HuH-7 (cell line): ENCODE results near the gene PLXNA1.

ENCODE experiments used
- DNase-seq: peaks from one replicate; pipeline ENCODE4 v3.0.0; 2011; ENCODE audit warnings: low spot score

Gene PLXNA1

DNA sequence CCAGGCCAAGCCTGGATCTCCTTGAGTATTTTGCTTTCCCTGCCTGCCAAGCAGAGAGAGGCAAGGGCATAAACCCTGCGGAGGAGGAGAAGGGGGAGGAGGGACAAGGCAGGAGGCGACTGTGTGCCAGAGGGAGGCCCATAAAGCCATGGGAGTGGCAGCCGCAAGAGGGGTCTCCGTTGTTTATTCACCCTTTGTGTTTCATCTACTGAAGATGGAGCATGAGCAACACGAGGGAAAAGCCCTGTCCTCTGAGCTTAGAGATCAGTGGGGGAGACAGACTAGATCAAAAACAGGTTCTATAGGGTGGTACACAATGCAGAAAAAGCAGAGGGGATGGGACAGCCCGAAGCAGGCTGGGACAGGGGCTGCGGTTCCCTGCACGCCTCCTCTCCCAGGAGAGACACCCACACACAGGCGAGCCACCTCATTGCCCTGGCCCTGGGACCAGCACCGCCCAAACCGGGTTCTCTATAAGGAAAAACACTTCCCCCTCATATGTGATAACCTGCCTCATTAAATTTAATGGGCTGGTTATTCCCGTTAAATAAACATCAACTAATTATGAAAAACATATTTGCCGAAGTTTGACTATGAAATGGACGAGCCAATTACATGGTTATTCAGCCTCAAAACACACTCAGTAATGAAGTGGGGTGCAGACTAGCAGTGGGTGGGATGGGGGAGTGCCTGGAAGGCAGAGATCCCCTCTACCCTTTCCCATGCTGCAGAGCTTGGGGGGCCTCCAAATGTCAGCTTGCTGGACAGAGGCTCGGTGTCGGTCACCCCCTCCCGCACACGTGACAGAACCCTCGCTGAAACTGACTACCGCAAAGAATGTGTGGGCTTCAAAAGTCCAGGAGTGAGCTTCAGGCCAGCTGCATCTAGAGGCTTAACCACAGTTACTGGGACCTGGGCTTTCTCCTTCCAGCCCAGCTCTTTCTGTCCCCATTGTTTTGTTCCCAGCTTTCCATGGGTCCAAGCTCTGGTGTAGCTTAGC, 14.2 kb upstream of the PLXNA1 start:
- no peak for DNase-seq

DNA sequence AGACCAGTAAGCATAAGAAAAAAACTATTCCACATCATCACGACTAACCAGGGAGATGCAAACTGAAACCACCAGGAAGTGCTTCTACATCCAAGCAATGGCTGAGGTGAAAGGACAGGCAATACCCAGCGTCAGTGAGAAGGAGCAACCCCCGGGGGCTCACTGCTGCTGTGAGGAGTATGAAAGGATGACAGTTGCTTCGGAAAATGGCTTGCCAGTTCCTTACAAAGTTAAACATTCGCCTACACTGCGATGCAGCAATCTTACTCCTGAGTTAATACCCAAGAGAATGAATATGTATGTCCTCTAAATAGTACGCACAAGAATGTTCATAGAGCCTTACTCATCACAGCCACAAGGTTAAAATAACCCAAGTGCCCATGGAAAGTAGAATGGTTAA, 13.3 kb upstream of the PLXNA1 start:
- DNase-seq = no peak

DNA sequence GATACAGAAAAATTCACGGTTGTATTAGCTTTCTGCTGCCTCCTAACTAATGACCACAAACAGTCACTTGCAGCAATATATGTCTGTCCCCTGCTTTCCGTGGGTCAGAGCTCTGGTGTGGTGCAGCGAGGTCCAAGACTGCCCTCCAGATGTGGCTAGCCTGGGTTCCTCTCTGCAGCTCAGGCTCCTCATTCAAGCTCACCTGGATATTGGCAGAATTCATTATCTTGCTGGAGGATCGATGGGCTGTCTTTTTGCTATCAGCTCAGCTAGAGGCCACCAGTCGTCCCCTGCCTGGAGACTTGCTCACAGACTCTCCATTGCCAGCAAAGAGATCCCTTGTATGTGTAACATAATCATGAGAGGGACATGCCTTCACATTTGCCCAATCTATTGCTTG, 12.8 kb upstream of the PLXNA1 start:
- DNase-seq = no peak

DNA sequence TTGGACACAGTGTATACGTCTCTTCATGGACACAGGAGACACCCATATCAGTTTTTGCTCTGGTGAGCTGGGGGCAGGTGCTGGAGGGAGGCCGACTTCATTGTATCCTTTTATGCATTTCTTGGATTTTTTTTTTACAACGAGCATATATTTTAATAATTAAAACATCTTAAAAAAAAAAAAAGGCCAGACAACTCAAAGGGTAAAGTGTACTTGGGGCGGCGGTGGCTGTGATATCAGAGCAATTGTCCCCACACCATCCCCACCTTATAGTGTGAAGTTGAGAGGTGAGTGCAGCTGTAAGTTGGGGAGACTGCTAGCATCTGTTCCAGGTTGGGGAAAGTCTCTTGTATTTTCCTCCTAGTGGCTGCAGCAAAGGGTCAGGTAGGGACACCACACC, 12.0 kb upstream of the PLXNA1 start:
- DNase-seq = no peak

DNA sequence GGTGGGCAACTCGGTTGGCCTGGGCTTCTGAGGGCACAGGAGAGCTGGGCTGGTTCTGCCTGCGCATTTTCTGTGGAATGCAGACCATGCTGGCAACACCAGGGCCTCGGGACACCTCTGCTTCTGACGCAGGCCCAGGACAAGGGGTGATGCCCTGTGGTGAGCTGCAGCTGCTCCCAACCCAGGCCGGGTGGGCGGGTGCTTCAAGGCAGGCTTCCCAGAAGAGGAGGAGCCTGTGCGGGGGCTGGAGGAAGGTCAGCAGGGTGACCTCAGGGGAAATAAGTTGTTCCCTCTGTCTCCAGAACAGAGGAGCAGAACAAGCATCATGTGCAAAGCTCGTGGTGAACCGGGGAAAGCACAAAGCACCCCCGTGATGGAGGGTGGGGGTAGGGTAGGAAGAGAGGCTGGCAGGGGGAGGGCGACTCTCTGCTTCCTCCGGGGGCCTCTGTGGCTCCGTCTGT, 11.0 kb upstream of the PLXNA1 start:
- no peak for DNase-seq

DNA sequence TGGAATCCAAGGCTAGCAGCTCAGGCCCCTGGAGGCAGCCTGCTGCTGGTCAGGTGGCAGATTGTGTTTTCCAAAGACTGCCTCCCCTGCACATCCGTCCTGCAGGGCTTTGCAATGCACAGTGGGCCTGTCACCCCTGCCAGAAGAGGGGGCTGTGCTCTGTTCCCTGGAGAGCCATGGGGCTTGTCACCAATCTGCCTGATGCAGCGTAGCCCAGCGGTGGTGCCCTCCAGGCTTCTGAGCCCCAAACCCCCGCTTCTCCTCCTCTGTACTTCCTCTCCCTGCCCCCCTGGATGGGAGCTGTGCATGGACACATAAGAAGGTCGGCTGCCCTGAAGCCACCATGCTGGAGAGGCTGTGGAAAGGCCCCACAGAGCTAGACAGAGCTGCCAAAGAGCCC, 10.0 kb upstream of the PLXNA1 start:
- no peak for DNase-seq

DNA sequence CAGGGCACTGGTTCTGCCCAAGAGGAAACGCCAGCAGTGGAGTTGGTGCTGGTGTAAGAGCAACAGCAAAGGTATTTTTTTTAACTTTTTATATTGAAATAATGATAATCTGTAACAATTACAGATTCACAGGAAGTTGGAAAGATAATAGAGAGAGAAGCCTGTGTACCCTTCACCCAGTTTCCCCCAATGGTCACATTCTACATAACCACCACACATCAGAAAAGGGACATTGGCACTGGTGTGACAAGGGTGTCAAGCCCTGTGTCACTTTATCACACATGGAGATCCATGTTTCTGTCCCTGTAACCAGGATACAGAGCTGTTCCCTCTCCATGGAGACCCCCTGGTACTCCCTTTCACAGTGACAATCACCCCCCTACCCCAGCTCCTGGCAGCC, 9.1 kb upstream of the PLXNA1 start:
- no peak for DNase-seq

DNA sequence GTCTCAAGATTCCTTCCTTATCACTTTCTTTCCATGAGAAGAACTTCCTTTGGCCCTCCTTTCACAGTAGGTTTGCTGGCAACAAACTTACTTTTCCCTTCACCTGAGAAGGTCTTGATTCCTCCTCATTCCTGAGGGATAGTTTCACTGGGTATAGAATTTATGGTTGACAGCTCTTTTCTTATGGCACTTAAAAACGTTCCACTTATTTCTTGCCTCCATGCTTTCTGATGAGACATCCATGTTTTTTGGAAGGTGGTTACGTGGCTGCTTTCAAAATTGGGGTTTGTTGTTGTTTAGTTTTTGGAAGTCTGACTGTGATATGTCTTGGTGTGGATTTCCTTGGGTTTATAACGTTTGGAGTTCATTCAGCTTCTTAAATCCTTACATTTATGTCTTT, 8.2 kb upstream of the PLXNA1 start:
- DNase-seq = no peak

DNA sequence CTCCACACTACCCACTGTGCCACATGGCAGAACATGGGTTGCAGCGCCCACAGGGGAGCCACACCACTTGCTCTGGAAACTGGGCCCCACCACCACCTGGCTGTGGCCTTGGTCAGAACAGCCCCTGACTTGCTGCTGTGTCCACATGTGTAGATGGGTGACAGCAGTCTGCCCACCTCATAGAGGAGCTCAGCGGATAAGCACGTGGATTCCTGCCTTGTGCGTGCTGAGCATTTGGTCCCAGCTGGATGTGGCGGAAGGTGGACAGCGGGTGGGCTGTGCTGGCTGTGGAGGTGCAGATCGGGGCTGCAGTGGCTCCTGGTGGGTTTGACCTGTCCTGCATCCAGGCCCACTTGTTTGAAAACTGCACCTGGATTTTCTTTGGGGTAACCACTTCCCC, 6.0 kb upstream of the PLXNA1 start:
- DNase-seq = no peak

DNA sequence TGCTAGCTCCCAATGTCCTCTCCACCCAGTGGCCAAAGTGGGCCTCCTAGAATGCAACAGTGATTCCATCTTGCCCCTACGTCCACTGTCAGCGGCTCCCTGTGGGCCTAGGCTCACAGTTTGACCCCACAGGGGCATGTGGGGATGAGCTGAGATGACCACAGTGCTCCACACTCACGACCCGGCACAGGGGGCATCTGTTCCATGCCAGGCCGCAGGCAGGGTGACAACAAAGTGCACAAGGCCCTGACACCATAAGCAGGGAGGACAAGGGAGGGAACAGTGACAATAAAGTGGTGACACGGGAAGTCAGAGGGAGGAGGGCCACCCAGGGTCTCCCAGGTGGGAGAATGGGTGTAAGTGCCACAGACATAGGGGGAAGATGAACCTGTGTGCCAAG, 5.1 kb upstream of the PLXNA1 start:
- DNase-seq = no peak

DNA sequence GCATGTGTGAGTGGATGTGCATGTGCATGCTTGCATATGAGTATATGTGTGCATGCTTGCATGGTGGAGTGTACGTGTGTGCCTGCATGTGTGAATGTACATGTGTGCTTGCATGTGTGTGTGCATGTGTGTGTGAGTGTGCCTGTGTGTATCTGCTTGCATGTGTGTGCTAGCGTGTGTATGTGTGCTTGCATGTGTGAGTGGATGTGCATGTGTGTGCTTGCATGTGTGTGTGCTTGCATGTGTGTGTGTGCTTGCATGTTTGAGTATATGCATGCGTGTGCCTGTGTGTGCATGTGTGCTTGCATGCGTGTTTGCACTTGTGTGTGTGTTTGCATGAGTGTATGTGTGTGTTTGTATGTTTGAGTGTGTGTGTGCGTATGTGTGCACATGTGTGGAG, 4.6 kb upstream of the PLXNA1 start:
- no peak for DNase-seq

DNA sequence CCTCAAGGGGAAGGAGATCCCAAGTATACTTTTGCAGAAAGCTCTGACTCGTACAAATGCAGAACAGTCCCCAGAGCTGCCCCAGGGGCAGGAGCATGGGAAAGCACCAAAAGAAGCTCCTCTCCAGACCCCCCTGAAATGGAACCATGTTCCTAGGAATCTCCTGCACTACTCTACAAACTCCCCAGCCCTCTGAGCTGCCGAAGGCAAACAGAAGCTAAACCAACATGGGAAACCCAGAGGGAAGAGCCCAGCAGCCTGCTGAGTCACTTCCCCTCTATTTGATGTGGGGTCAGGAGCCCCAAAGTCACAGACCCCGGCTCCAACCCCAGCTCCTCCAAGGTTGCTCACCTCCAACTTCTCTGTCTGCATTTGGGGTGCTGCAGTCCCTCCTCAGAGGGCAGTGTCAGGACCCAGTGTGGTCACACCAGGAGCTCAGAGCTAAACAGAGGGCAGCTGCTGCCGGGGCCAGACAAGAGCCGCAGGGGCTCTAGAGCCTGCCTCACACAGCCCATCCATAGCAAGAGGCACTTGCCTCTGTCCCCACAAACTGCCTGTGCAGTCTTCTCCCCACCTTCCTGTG, 3.8 kb upstream of the PLXNA1 start:
- DNase-seq = no peak

DNA sequence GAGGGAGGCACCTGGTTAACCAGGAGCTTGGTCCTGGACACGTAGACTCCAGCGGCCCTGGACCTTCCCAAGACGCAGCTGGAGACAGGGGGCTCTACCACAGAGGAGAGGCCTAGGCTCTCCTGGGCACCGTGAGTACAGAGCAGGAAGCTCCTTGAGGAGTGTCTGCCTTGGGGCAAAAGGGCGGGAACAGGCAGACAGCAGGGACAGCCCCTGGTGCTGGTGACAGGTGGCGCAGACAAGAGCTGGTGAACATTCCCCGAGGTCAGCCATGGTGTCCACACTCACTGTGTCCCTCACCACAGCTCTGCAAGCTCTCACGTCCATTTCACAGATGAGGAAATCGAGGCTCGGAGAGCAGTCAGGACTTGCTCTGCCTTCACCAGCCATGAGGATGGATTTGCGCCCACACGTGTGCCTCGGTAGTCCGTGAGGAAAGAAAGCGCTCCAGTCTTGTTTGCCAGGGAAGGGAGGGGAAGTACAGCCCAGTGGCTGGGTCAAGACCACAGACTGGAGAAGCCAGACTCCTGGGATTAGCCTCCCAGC, 2.6 kb upstream of the PLXNA1 start:
- DNase-seq = no peak

DNA sequence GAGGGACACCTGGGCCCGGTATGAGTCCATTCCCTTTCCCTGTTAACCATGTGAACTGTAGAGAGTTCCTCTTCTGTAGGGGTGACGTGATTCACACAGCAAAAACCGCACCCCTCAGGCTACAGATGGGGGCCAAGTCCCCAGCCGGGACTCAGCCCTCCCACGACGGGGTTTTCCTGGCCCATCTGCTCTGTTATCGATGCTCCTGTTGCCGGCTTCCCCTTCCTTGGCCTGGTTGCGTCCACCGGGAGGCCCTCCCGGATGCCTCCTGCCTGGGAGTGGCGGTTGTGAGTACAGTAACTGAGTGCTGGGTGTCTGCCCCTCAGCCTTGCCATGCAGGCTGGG, 817 bp upstream of the PLXNA1 start:
- no peak for DNase-seq

DNA sequence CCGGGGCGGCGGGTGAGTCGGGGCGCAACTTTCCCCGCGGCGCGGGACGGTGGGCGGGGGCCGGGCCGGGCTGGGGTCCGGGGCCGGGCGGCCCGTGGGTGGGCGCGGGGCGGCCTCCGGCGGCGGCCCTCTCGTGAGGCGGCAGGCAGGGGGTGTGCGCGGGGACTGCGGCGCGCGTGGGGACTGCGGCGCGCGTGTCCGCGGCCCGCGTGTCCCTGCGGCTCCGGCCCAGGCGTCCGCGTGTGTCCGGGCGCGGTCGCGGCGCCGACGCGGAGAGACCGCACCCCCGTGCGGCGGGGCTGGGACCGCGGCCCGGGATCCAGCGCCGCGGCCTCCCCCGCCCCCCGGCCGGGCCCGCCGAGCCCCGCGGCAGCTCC, 349 bp downstream of the PLXNA1 start:
- DNase-seq = no peak

DNA sequence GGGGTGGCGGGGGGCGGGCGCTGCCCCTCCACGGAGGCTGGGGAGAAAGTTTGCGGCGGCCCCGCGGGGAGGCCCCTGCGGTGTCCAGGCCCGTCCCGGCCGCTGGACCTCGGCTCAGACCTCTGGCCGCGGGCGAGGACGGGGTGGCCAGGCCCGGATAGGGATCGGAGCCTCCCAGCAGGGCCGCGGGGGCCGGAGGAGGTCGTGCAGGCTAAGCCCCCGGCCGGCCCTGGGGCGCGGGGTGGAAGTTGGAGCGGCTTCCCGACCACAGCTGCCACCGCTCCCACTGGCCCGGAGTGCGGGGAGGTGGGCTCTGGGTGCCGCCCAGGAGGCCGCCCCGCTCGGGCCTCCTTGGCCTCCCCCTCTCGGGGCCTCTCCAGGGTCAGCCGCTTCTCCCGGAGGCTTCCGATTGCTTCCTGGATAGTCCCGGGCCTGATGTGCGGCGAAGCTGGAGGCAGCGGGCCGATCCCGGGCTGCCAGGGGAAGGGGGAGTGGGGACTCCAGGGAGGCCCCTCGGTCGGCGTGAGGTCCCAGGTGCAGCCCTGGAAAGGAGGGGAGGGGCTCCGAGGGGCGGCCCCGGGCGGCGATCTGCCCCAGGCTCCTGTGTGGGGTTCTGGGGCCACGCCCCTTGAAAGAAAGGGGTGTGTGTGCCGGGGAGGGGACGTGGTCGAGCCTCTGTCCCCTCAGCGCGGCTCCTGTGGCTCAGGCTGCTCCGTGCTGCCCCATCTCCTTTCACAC, 907 bp downstream of the PLXNA1 start:
- peak; percentile 55 for DNase-seq

DNA sequence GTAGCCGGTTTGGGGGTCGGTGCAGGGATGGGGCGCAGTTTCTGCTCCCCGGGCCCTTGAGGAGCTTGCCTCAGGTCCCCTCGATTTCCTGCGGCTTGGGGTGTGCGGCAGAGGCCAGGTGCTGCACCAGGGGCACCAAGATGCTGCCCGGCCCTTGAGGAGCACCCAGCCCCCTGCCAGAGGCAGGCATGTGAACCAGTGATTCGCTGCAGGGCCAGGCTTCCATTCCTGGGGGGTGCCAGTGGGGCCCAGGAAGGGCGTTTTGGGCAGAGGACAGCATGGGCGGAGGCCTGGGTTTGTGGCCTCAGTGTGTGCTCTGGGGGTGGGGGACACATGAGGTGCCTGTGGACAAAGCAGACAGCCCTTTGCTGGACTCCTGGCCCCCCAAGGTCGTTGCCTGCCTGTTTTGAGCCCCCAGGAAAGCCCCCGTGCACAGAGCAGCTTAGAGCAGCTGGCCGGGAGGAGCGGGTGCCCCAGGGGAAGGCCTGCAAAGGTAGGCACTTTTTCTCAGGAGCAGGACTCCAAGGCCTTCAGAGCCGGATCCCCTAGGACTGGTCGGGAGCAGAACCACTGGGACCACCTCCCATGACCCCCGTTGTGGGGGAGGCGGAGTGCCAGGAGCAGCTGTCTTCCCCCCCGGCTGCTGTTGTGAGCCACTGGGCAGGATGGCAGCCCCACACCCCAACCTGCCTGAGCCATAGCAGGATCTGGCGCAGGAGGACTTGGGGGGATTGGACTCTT, 1.6 kb downstream of the PLXNA1 start:
- no peak for DNase-seq

DNA sequence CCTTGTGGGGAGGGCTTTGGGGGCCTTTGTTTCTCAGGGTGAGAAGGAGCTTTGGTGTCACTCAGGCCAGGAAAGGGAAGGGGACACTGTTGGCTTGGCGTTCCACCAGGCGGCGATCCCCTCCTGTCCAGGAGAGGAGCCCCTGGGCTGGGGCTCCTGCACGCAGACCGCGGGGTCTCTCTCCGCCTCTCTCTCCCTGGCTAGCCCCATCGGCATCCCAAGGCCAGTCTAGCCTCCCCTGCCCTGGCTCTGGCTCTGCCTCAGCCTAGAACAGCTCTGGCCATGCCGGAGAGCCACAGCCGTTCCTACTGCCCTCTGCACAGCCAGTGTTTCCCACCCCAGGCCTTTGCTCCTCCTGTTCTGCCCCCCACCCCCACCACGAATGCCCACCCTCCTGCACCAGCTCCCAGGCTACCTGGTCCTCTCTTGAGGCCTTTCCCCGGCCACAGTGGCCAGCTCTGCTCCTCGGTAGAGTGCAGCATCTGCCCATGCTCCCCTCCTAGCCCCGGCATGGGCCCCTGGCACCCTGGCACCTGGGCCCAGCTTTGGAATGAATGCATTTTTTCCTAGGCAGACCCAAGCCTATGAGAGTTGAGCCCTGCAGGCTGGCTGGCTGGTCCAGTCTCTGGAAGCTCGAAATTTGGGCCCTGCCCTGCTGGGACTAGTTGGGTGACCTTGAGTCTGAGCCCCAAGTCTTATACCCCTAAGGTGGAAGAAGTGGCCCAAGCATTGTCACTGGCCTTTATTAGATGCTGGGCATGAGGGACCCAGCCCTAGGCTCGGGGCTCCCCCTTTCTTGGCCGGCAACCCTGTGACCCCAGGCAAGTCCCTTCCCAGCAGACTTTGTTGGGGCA, 2.4 kb downstream of the PLXNA1 start:
- DNase-seq = no peak

DNA sequence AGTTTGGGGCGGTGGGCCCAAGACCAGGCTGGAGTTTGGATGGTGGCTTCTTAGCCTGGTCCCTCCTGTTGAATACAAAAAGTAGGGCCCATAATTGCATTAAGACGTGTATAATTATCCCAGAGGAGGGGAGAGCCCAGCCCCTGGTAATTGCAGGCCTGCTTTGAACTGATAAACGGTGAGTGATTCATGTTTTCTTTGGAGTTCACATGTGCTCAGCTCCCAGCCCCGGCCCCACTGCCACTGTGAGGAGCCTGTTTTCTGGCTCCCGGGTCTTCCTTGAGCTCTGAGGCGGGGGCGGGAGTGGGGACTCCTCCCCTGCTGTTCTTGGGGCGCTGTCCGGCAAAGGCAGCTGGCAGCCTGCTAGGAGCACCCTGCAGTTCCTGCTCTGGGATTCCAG, 3.1 kb downstream of the PLXNA1 start:
- no peak for DNase-seq

DNA sequence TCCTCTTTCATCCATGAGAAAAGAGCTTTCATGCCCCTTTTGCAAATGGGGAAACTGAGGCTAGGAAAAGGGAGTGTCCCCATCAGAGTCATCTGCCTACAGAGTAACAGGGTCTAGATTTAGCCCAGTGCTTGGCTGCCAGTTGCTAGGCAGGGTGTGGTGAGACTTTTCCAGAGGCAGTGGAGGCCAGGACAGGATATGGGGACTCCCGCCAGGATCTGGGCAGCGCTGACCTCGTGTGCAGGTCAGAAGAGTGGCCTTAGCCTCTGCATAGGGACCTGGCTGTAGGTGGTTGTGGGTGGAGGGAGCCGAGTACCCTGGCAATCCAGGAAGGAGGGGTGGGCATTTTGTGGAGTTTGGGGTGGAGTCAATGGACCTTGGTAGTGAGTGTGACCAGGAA, 4.2 kb downstream of the PLXNA1 start:
- no peak for DNase-seq

DNA sequence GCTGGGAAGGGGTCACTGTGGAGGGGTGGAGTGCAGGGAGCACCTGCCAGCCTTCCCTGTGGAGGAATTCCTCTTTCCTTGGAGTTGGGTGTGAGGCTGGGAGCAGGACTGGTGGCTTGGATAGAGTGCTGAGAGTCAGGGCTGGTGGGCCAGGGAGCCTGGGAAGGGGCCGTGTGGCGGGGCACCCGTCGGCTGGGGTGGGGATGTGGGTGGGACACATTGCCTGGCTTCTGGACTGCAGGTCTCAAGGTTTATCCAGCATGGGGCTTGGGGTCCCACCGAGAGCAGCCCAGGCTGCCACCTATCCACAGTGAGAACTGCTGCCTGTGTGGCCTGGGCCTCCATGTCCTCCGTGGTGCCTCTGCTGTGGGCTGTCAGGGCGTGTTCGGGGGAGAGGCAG, 4.7 kb downstream of the PLXNA1 start:
- DNase-seq = no peak
